ENCODE results near the gene EXD2. TPM values are rescaled to one million over a fixed set of nuclear protein-coding genes. Genes with fewer than 3 reads are reported as not detected.
"Not testable (repeated sequence)": the region's sequence is repeated elsewhere in the genome, so short reads cannot be mapped to it uniquely, and the experiment has no call there.

Gene EXD2
- total RNA-seq, 1 donor from 2014 or later, result 16.5 TPM

DNA sequence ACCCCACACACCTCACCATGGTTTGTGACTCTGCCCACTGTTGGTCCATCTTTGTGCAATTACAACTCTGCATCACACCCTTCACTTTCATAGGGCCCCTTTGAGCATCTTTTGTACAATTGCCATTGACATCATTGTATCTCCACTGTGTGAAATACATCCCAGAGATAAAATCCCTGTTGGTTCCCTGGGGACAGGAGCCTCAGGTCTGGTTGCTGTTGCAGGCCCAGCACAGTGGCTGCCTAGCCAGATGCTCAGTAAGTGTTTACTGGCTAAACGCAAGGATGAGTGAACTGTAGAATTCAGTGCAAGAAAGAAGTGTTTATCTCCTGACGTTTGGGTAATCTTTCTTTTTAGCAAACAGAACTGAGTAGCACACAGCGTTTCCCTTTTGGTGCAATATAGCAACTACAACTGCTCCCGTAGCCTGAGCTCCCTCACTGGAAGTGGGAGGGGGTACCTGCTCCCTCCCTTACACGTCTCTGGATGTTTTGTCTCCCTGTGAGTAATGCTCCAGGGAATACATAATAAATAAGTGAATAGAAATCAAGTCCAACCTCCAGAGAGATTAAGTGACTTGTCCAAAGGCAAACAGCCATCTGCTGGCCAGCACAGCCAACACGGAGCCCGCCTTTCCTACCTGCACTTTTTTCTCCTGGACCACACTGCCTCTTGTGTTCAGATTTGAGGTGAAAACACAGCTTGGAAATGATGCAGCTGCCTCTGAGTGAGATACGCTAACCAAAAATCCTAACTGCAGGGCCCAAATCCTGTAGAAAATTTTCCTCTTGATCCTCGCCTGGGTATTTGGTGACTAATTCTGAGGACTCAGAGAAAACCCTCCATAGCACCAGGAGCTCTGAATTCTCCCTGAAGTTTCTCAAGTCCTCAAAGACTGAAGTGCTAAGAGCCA is 96.1 kb downstream of the EXD2 start:
- Histone ChIP-seq H3K9me3 (replicated peaks) (no peaks in the 10 kb centered on the region), H3K4me1 (peaks cover 79% of the 10 kb centered on the region)
- DNase-seq, result no peak

DNA sequence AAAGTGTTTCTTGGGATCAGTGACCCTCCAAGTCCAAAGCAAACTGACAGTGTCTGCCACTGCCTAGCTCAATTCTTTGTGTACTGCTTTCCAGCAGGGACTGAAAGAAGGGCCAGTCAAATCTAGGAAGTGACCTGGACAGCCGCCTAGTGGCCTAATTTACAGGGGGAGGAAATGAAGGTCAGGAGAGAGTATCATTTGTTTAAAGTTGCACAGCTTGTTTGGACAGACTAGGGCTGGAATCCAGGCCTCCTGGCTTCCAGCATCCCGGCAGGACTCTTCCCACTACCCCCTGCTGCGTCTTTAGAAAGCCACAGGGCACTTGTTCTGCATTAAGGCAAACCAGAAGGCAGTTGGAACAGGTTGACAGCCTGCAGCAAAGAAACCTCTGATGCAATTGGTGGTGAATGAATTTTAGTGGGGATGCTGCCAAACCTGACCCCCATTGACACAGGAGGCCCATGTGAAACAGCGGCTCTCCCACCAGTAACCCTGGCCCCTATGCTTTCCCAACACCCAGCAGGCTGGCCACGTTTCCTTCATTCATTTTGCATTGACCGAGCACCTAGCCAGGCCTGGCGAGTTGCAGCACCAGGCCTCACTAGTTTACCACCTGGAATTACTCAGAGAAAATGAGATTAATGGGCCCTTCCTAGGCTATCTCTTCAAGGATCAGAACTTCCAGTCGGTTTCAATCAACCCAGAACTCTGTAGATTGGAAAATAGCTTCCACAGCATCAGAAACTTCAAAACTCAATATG is 96.9 kb downstream of the EXD2 start:
- H3K4me1 ChIP-seq, result peaks cover 86% of the 10 kb centered on the region

More for the DNA sequence above, 96.1 kb downstream of the EXD2 start:
- Histone ChIP-seq H3K27ac (replicated peaks) (peak overlapping the region; percentile 73), H3K4me3 (no peak overlapping the region), H3K36me3 (no peaks in the 10 kb centered on the region), H3K27me3 (ENCODE audit: low read depth) (no peaks in the 10 kb centered on the region)
- TF ChIP-seq, protein P1, sequence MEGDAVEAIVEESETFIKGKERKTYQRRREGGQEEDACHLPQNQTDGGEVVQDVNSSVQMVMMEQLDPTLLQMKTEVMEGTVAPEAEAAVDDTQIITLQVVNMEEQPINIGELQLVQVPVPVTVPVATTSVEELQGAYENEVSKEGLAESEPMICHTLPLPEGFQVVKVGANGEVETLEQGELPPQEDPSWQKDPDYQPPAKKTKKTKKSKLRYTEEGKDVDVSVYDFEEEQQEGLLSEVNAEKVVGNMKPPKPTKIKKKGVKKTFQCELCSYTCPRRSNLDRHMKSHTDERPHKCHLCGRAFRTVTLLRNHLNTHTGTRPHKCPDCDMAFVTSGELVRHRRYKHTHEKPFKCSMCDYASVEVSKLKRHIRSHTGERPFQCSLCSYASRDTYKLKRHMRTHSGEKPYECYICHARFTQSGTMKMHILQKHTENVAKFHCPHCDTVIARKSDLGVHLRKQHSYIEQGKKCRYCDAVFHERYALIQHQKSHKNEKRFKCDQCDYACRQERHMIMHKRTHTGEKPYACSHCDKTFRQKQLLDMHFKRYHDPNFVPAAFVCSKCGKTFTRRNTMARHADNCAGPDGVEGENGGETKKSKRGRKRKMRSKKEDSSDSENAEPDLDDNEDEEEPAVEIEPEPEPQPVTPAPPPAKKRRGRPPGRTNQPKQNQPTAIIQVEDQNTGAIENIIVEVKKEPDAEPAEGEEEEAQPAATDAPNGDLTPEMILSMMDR (IDR thresholded peaks at IDR 0.05; ENCODE audit: borderline replicate concordance), result no peak
- intact Hi-C loops (cut with micrococcal nuclease), result no loop called here

DNA sequence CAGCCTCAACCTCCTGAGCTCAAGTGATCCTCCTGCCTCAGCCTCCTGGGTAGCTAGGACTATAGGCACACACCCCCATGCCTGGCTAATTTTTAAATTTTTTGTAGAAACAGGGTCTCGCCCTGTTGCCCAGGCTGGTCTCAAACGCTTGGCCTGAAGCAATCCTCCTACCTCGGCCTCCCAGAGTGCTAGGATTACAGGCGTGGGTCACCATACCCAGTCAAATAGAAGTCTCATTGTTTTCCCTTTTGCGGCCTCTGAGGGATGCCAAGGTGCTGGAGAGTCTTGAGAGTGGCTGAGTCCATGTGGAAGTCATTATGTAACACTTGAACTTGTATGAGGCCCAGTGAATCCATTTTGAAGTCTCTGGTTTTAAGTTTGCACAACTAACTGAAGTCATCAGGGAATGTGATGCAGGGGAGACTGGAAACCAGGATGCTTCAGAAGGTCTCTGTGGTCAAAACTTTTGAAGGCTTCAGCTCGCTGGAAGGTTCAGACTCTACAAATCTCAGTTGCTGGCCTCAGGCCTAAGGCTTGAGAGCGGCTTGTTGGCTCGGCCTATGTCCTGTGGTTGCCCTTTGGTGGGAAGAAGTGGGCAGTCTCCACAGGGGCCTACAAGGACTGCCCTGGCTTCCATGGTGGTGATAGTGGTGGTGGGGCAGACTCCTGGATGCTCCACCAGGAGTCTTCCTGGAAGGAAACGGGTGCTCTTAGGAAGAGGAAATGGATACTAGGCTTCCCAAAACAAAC is 97.8 kb downstream of the EXD2 start:
- Histone ChIP-seq H3K4me1 (peaks cover 88% of the 10 kb centered on the region), H3K9me3 (replicated peaks) (no peaks in the 10 kb centered on the region), H3K36me3 (no peaks in the 10 kb centered on the region), H3K27me3 (ENCODE audit: low read depth) (no peaks in the 10 kb centered on the region), H3K4me3 (no peak overlapping the region), H3K27ac (replicated peaks) (peak overlapping the region; percentile 73)
- DNase-seq, result no peak
- intact Hi-C loops (cut with micrococcal nuclease), result no loop called here
- TF ChIP-seq, protein P1 (IDR thresholded peaks at IDR 0.05; ENCODE audit: borderline replicate concordance), result no peak

More for the DNA sequence above, 96.9 kb downstream of the EXD2 start:
- TF ChIP-seq, protein P1 (IDR thresholded peaks at IDR 0.05; ENCODE audit: borderline replicate concordance), result peak; percentile 64
- Histone ChIP-seq H3K9me3 (replicated peaks) (no peaks in the 10 kb centered on the region), H3K36me3 (no peaks in the 10 kb centered on the region), H3K27ac (replicated peaks) (peak overlapping the region; percentile 73), H3K27me3 (ENCODE audit: low read depth) (no peaks in the 10 kb centered on the region), H3K4me3 (no peak overlapping the region)
- peak; percentile 37 for DNase-seq
- intact Hi-C loops (cut with micrococcal nuclease), result no loop called here

DNA sequence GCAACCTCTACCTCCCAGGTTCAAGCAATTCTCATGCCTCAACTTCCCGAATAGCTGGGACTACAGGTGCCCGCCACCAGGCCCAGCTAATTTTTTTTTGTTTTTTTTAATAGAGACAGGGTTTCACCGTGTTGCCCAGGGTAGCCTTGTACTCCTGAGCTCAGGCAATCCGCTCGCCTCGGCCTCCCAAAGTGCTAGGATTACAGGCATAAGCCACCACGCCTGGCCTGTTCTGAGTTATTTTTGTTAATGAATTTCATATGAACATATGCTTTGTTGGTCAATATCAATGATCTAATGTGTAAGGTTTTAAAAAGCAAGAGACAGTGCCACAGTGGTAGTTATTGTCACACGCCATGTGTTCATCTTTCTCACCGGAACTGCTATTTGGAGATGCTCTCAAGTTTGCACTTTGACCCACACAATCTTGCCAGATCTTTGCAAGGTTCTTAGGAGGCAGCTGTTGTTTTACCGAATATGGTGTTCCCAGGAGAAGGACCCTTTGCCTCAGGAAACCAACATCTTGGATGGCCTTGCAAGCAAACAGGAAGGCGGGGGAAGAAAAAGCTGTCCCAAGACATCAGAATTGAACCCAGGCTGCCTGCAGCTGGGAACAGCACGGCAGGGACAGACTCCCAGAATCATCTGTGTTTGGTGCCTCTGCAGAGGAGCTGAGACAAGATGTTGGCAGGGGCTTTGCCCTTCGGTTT is 98.7 kb downstream of the EXD2 start:
- DNase-seq, result no peak
- Histone ChIP-seq H3K36me3 (no peaks in the 10 kb centered on the region), H3K4me3 (no peak overlapping the region), H3K27me3 (ENCODE audit: low read depth) (no peaks in the 10 kb centered on the region), H3K27ac (replicated peaks) (peak overlapping the region; percentile 73), H3K4me1 (peaks cover 83% of the 10 kb centered on the region), H3K9me3 (replicated peaks) (no peaks in the 10 kb centered on the region)
- intact Hi-C loops (cut with micrococcal nuclease), result no loop called here
- TF ChIP-seq, protein P1 (IDR thresholded peaks at IDR 0.05; ENCODE audit: borderline replicate concordance), result no peak

DNA sequence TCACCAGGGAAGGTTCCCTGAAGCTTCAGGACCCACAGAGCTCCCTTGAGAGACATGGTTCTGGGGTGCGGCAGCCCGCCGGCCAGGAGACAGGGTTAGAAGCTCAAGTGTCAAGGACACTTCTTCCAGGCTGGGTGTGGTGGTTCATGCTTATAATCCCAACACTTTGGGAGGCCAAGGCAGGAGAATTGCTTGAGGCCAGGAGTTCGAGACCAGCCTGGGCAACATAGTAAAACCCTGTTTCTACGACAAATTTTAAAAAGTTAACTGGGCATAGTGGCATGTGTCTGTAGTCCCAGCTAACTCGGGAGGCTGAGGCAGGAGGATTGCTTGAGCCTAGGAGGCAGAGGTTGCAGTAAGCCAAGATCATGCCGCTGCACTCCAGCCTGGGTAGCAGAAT is 99.6 kb downstream of the EXD2 start:
- H3K4me3 ChIP-seq; H3K9me3 ChIP-seq (replicated peaks); DNase-seq; intact Hi-C loops (cut with micrococcal nuclease); H3K36me3 ChIP-seq; H3K27me3 ChIP-seq (ENCODE audit: low read depth): not testable (repeated sequence)
- peaks cover 79% of the 10 kb centered on the region for H3K4me1 ChIP-seq
- peak overlapping the region; percentile 73 for H3K27ac ChIP-seq (replicated peaks)

Data from left ventricle myocardium inferior (tissue), 1 donor.